ENCODE results near the gene OR2G3. TPM values are rescaled to one million over a fixed set of nuclear protein-coding genes. Genes with fewer than 3 reads are reported as not detected.

Gene OR2G3
- total RNA-seq, 2 experiments from 2014 or later, result not detected

- no peak overlapping the region for H3K4me3 ChIP-seq (ENCODE audit: low read length)
- no peaks in the 10 kb centered on the region for H3K9me3 ChIP-seq (ENCODE audit: control insufficient read depth in 1 of 2, insufficient read depth in 1 of 2, low read length in 2 of 2)
- no peaks in the 10 kb centered on the region for H3K36me3 ChIP-seq (ENCODE audit: insufficient read depth, low read length)
- TF ChIP-seq CTCF (IDR thresholded peaks at IDR 0.05), result no peak
- DNase-seq (no peak), ATAC-seq (ENCODE audit: poor library complexity) (no peak)
- Mint-ChIP-seq H3K36me3 (ENCODE audit: low read depth) (no peaks in the 10 kb centered on the region), H3K4me1 (ENCODE audit: low read depth) (no peaks in the 10 kb centered on the region), H3K9me3 (no peaks in the 10 kb centered on the region), H3K4me3 (no peak overlapping the region), H3K27ac (no peak overlapping the region), H3K27me3 (no peaks in the 10 kb centered on the region)
- H3K27ac ChIP-seq (ENCODE audit: low read depth in 1 of 2, low read length in 2 of 2), result no peak overlapping the region
- ChIA-PET POLR2A (no interaction called here), CTCF (no interaction called here)
- H3K4me1 ChIP-seq (ENCODE audit: insufficient read depth, low read length), result no peaks in the 10 kb centered on the region
- intact Hi-C loops (cut with DNase I, micrococcal nuclease), result no loop called here
- no peaks in the 10 kb centered on the region for H3K27me3 ChIP-seq (ENCODE audit: control insufficient read depth in 1 of 2, insufficient read depth in 2 of 2, low read length in 2 of 2)
Measured at GRCh38 chr1:247562198-247562597, 43.2 kb upstream of the OR2G3 start.

GRCh38 chr1:247574236-247574635, 31.1 kb upstream of the OR2G3 start:
- no peaks in the 10 kb centered on the region for H3K9me3 ChIP-seq (ENCODE audit: control insufficient read depth in 1 of 2, insufficient read depth in 1 of 2, low read length in 2 of 2)
- no peaks in the 10 kb centered on the region for H3K4me1 ChIP-seq (ENCODE audit: insufficient read depth, low read length)
- peaks cover 0 to 2% of the 10 kb centered on the region in 2 experiments for H3K27me3 ChIP-seq (ENCODE audit: control insufficient read depth in 1 of 2, insufficient read depth in 2 of 2, low read length in 2 of 2)
- Mint-ChIP-seq H3K4me3 (no peak overlapping the region), H3K36me3 (ENCODE audit: low read depth) (no peaks in the 10 kb centered on the region), H3K27me3 (peaks cover 16% of the 10 kb centered on the region), H3K27ac (no peak overlapping the region), H3K4me1 (ENCODE audit: low read depth) (no peaks in the 10 kb centered on the region), H3K9me3 (peaks cover 6% of the 10 kb centered on the region)
- intact Hi-C loops (cut with DNase I, micrococcal nuclease), result no loop called here
- ChIA-PET CTCF (no interaction called here), POLR2A (no interaction called here)
- DNase-seq (no peak), ATAC-seq (ENCODE audit: poor library complexity) (no peak)
- H3K36me3 ChIP-seq (ENCODE audit: insufficient read depth, low read length), result no peaks in the 10 kb centered on the region
- no peak for TF ChIP-seq CTCF (IDR thresholded peaks at IDR 0.05)
- H3K4me3 ChIP-seq (ENCODE audit: low read length), result no peak overlapping the region
- no peak overlapping the region for H3K27ac ChIP-seq (ENCODE audit: low read depth in 1 of 2, low read length in 2 of 2)

- Mint-ChIP-seq H3K4me3 (no peak overlapping the region), H3K27ac (no peak overlapping the region), H3K36me3 (ENCODE audit: low read depth) (no peaks in the 10 kb centered on the region), H3K9me3 (peaks cover 6% of the 10 kb centered on the region), H3K4me1 (ENCODE audit: low read depth) (no peaks in the 10 kb centered on the region), H3K27me3 (peaks cover 16% of the 10 kb centered on the region)
- H3K9me3 ChIP-seq (ENCODE audit: control insufficient read depth in 1 of 2, insufficient read depth in 1 of 2, low read length in 2 of 2), result no peaks in the 10 kb centered on the region
- H3K4me1 ChIP-seq (ENCODE audit: insufficient read depth, low read length), result no peaks in the 10 kb centered on the region
- no peak overlapping the region for H3K27ac ChIP-seq (ENCODE audit: low read depth in 1 of 2, low read length in 2 of 2)
- ChIA-PET POLR2A (no interaction called here), CTCF (no interaction called here)
- no peak overlapping the region for H3K4me3 ChIP-seq (ENCODE audit: low read length)
- H3K27me3 ChIP-seq (ENCODE audit: control insufficient read depth in 1 of 2, insufficient read depth in 2 of 2, low read length in 2 of 2), result peaks cover 0 to 2% of the 10 kb centered on the region in 2 experiments
- DNase-seq (peak in 1 of 14 experiments; percentile 2), ATAC-seq (ENCODE audit: poor library complexity) (no peak)
- H3K36me3 ChIP-seq (ENCODE audit: insufficient read depth, low read length), result no peaks in the 10 kb centered on the region
- no peak for TF ChIP-seq CTCF (IDR thresholded peaks at IDR 0.05)
- intact Hi-C loops (cut with DNase I, micrococcal nuclease), result loop anchor here (5.0 kb wide), 1 partner anchor 182 kb away; no protein-coding TSS in a partner anchor
Measured at GRCh38 chr1:247574664-247575063, 30.7 kb upstream of the OR2G3 start.

Data from CD4-positive, alpha-beta T cell (primary cell).